ENCODE data around the gene TMEM184B.

TMEM184B gene

GRCh38 chr22:38230108-38230825 is 42.5 kb downstream of the TMEM184B start:
- in situ Hi-C loops (cut with HindIII; ENCODE audit: low sequenced_read_pairs), result no loop called here

- in situ Hi-C loops (cut with HindIII; ENCODE audit: low sequenced_read_pairs), result loop anchor here (5.0 kb wide), 1 partner anchor 38 kb away; no protein-coding TSS in a partner anchor
These were observed 43.7 kb downstream of the TMEM184B start for GRCh38 chr22:38228873-38229740.

DNA sequence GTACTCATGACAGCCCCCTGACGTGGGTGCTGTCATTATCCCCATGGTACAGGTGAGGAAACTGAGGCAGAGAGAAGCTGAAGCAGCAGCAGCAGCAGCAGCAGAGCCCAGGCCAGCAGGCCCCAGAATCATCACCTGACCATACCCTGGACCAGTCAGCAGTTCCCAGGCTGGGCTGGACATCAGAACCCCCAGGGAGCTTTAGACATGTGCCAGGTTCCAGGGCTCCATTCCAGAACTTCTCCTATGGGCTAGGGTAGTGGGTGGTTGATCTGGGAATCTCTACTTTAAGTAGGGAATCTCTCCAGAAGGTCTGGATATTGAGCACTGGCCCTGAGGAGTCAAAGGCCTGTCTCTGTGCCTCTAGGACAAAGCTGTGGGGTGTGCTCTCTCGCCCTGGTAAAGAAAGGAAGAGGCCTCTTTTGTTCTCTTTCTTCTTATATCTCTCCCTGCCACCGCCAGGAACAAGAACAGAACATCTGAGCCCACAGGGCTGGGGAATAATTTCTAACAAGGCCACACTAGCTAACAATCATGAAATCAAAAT is 44.4 kb downstream of the TMEM184B start:
- in situ Hi-C loops (cut with HindIII; ENCODE audit: low sequenced_read_pairs), result loop anchor here (5.0 kb wide), 1 partner anchor 39 kb away; no protein-coding TSS in a partner anchor

DNA sequence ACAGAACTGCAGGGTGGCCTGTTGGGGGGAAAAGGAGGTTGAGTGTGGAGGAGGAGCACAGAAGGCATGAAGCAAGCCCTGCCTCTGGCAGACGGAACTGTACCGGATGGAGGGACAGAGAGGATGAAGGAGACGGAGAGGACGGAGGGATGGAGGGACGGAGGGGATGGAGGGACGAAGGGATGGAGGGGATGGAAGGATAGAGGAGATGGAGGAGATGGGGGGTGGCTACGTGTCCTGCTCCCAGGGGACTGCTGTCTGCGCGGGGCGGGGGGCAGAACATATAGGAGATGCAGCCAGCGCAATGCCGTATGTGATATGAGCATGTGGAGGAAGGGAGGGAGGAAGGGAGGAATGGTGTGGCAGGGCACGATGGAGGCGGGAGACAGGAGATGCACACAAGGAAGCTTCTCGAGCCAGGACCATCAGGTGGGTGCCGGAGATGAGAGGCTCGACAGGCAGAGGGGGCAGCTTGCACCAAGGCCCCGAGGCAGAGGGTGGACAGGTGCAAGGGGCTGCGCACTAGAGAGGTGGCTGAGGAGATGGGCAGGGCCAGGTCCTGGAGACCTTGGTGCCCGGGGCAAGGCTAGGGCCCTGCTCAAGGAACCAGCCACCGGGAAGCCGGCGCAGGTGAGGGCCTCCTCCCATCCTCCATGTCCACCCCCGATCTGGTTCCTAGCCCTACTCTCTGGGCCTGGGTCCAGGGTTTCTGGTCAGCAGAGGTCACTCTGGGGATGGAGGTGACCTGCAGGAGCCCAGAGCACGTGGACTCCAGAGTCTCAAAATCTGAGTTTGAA is 45.8 kb downstream of the TMEM184B start:
- in situ Hi-C loops (cut with HindIII; ENCODE audit: low sequenced_read_pairs), result loop anchor here (5.0 kb wide), 1 partner anchor 40 kb away; no protein-coding TSS in a partner anchor

DNA sequence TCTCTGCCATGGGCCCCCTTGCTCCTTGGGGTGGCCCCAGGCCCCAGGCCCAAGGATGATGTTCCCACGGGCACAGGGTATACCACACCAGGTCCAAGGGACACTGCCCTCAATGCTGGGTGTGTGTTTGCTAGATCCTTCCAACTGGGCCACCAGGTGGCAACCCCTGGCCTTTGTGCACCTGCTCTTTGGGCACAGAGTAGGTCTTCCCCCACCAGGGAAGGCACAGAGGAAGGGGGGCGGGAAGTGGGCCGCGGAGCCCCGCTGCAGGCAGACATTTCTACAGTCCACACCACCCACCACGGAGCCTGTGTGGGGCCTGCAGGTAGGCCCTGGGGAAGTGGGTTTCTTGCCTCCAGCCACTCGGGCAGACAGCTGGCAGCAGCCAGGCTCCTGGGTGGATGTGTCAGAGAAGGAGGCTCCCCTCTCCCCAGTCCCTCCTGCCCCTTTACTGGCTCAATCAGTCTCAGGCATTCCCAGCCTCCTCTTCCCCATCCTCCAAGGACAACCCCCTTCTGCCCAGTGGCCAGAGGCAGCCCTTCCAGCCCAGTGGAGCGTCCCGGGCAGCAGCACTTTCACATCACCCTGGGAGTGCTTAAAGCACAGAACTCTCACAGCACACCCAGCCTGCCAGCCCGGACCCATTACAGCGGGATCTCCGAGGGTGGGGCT is 49.4 kb downstream of the TMEM184B start:
- in situ Hi-C loops (cut with HindIII; ENCODE audit: low sequenced_read_pairs), result no loop called here

- in situ Hi-C loops (cut with HindIII; ENCODE audit: low sequenced_read_pairs), result no loop called here
These were observed 50.1 kb downstream of the TMEM184B start for GRCh38 chr22:38222797-38223119.

DNA sequence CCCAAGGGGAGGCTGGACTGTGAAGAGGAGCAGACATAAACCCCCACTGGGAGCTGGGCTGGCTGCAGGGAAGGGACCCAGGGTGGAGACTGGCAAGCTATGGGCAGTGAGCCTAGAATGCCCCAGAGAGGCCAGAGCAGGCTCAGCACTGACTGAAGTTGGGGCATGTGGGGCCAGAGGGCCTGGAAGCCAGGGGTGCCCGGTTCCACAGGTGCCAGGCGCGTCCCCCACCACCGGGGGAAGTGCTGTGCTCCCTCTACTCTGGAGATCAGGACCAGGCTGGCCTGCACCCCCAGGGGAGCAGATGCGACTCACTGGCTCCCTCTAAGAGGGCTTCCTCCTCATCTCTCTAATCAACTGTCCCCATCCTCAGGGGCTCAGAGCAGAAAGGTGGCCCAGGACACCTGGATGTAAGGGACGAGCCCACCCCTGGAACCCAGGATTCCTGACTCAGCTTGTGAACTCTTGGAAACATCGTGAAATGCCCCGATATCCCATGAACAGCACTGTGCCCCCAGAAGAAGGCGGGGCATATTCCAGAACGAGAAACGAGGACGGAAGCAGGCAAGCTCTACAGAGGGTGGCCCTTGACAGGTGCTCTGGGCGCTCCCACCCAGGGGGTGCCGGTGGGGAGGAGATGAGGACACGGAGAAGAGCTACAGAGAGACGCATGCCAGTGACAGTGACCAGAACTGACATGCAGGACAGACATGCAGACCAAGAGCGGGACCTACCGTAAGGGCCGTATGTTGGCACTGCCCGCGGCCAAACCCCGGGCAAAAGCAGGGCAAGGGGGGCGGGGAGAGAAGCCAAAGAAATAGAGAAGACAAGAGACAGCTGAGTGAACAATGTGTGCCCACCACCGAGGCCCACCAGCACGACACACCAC is 50.7 kb downstream of the TMEM184B start:
- in situ Hi-C loops (cut with HindIII; ENCODE audit: low sequenced_read_pairs), result no loop called here

- in situ Hi-C loops (cut with HindIII; ENCODE audit: low sequenced_read_pairs), result no loop called here
These were observed 51.4 kb downstream of the TMEM184B start for GRCh38 chr22:38221407-38221806.

DNA sequence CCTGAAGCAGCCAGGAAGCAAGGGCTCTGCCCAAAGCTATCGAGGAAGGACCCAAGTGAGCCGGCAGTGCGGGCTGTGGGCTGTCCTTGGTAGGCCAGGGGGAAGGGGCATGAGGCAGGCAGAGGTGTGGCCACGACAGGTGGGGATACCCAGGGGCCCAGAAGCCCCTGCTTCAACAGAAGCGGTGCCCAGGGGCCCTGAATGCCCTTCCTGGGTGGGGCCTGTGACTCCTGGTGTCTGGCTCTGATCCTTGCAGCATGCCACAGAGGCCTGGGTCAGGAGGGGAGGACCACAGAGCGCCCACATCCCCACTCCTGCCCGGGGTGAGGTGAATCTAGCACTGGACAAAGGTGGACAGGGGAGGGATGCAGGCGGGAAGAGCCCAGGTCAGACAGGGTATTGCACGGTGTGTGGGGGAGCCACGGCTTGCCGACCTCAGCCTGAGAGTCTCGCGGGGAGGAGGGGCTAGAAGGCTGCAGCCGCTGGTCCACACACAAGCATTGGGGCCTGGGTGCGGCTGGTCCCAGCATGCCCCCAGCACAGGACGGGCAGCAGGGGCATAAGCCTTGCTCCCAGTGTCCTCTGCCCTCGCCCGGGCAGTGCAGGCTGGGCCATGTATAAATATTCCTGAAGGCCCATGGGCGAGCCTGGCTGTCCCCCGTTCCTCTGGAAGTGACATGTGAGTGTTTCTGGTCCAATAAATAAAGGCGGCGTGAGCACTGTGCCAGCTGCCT is 52.0 kb downstream of the TMEM184B start:
- in situ Hi-C loops (cut with HindIII; ENCODE audit: low sequenced_read_pairs), result no loop called here

DNA sequence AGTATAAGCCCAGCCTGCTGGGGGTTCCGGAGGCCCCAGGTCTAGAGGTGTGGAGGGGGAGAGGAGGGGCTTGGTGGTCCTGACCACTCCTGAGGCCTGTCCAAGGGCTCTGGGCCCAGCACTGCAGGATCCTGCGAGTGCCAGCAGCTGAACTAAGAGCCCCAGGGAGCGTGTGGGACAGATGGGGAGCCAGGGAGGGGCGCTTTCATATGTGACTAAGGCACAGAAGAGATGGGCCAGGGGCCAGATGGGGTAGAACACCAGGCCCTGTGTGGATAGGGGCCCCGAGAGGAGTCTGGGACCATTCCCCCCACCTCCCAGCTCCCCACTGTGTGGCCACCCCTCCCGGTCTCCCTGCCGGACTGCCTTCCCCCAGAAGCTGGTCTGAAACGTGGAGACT is 52.6 kb downstream of the TMEM184B start:
- in situ Hi-C loops (cut with HindIII; ENCODE audit: low sequenced_read_pairs), result no loop called here

DNA sequence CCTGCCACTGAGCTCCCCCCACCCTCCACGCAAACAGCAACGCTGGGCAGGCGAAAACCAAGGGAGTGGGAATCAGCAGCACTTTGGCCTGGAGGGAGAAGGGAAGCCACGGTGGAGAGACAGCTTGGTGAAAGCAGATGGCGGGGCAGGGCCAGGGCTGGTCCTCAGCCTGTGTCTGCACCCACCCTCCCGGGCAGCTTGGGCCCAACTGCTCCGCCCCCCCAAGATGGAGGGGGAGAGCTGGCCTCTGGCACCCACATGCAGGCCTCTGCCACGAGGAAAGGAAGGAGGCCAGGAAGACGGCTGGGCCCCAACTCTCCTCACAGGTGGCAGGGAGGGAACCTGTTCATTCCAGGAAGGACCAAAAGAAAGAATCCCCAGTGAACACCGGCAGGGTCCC is 53.2 kb downstream of the TMEM184B start:
- in situ Hi-C loops (cut with HindIII; ENCODE audit: low sequenced_read_pairs), result no loop called here

- in situ Hi-C loops (cut with HindIII; ENCODE audit: low sequenced_read_pairs), result no loop called here
These were observed 53.9 kb downstream of the TMEM184B start for GRCh38 chr22:38218661-38219622.

GRCh38 chr22:38215156-38216038 is 57.4 kb downstream of the TMEM184B start:
- in situ Hi-C loops (cut with HindIII; ENCODE audit: low sequenced_read_pairs), result no loop called here

GRCh38 chr22:38214302-38215056 is 58.3 kb downstream of the TMEM184B start:
- in situ Hi-C loops (cut with HindIII; ENCODE audit: low sequenced_read_pairs), result no loop called here

DNA sequence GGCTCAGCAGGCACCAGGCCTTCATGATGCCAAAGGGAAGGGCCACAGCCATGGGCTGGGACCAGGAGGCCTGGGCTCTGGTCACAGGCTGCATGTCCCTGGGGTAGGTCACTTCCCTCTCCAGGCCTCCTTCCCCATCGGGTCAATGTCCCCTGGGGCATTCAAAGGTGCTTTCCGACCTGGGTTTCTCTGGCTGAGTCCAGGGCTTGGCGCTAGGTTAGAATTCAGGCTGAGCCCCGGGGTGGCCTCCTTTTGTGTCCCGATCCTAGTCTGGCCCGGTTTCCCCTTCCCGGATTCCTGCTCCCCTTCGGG is 58.9 kb downstream of the TMEM184B start:
- in situ Hi-C loops (cut with HindIII; ENCODE audit: low sequenced_read_pairs), result no loop called here

GRCh38 chr22:38213319-38213989 is 59.4 kb downstream of the TMEM184B start:
- in situ Hi-C loops (cut with HindIII; ENCODE audit: low sequenced_read_pairs), result no loop called here

Measured in endothelial cell of hepatic sinusoid (primary cell).